ENCODE measurements around the gene ZRANB1. TPM values are rescaled to one million over a fixed set of nuclear protein-coding genes. Genes with fewer than 3 reads are reported as not detected.

Gene ZRANB1
- total and polyA plus RNA-seq, 2 of the 13 experiments (the other 11 are each of a cell fraction or from before 2014, with no cell fraction given), result 10.3 to 19.6 TPM

GRCh38 chr10:124996854-124997215 is 54.9 kb downstream of the ZRANB1 start (continued):
- TF ChIP-seq ZBTB7B (CRISPR knock-in tag; IDR thresholded peaks at IDR 0.05), result no peak

GRCh38 chr10:124997306-124997705 is 55.4 kb downstream of the ZRANB1 start:
- H3K4me3 ChIP-seq (replicated peaks in 1 of 3; ENCODE audit: insufficient read depth in 1 of 3, low read depth in 2 of 3, low read length in 3 of 3), result no peak overlapping the region
- 71% methylated on average over 8 of the region's 11 CpGs for WGBS (ENCODE audit: low lambda C conversion rate)
- ChIA-PET CTCF (ENCODE audit: low intra/inter-chr PET ratio, low total read pairs) (no interaction called here), POLR2A (no interaction called here)
- DNase-seq (ENCODE audit: low spot score) (no peak), FAIRE-seq (no peak), ATAC-seq (no peak)
- H2AFZ ChIP-seq (ENCODE audit: low read length), result no peak overlapping the region
- intact Hi-C loops (cut with micrococcal nuclease; ENCODE audit: unreplicated experiment) (no loop called here), in situ Hi-C loops (cut with HindIII; ENCODE audit: extremely low pct_ligation_motif_present, low pct_unique_long_range_greater_than_20kb) (no loop called here)
- no peak overlapping the region for H3K27ac ChIP-seq (ENCODE audit: extremely low read length, insufficient read depth, low read length)
- H3K36me3 ChIP-seq (replicated peaks in 1 of 2; ENCODE audit: control insufficient read depth in 1 of 2, insufficient read depth in 2 of 2, low read length in 2 of 2), result no peaks in the 10 kb centered on the region
- TF ChIP-seq GZF1 (CRISPR knock-in tag; IDR thresholded peaks at IDR 0.05) (no peak), ZNF839 (CRISPR knock-in tag; IDR thresholded peaks at IDR 0.05; ENCODE audit: borderline replicate concordance) (no peak), ZMYM4 (CRISPR knock-in tag; IDR thresholded peaks at IDR 0.05) (no peak), NONO (IDR thresholded peaks at IDR 0.05) (no peak), NONO (CRISPR knock-in tag; conservative IDR thresholded peaks at IDR 0.05) (no peak), ZNF781 (CRISPR knock-in tag; IDR thresholded peaks at IDR 0.05; ENCODE audit: borderline replicate concordance, not compliant biosample characterization) (no peak), KMT2B (CRISPR knock-in tag; IDR thresholded peaks at IDR 0.05) (no peak), ZMAT3 (CRISPR knock-in tag; conservative IDR thresholded peaks at IDR 0.05) (no peak), BCL3 (CRISPR knock-in tag; IDR thresholded peaks at IDR 0.05) (no peak), ZNF891 (CRISPR knock-in tag; IDR thresholded peaks at IDR 0.05) (no peak), ZNF274 (CRISPR knock-in tag; IDR thresholded peaks at IDR 0.05) (no peak), ZBTB38 (CRISPR knock-in tag; IDR thresholded peaks at IDR 0.05) (no peak)
- H3K4me2 ChIP-seq (ENCODE audit: low read depth, low read length), result no peak overlapping the region
- BruUV-seq (replicated peaks), result no TSS peak
- H3K27me3 ChIP-seq (ENCODE audit: control insufficient read depth in 1 of 2, insufficient read depth in 2 of 2, low read length in 2 of 2), result peaks cover 8 to 48% of the 10 kb centered on the region in 2 experiments; a peak in 3 of 5 replicates
- no peaks in the 10 kb centered on the region for H3K79me2 ChIP-seq (ENCODE audit: insufficient read depth, low read length)
- H3K9ac ChIP-seq (ENCODE audit: insufficient read depth, low read depth, low read length), result no peak overlapping the region
- peaks cover 18% of the 10 kb centered on the region for H3K4me1 ChIP-seq (ENCODE audit: insufficient read depth, low read length)
- no peaks in the 10 kb centered on the region for H3K9me3 ChIP-seq (ENCODE audit: low read length)
- no peaks in the 10 kb centered on the region; the same call in 1 of the 2 replicates for H4K20me1 ChIP-seq (ENCODE audit: insufficient read depth, low read length)

All from HepG2 (cell line).